Measurements from ENCODE around the gene CD72. TPM values are rescaled to one million over a fixed set of nuclear protein-coding genes. Genes with fewer than 3 reads are reported as not detected.
"Not testable (repeated sequence)": the region's sequence is repeated elsewhere in the genome, so short reads cannot be mapped to it uniquely, and the experiment has no call there.

CD72 gene
- total RNA-seq, 4 donors from 2014 or later, result 0.27 to 1.9 TPM; not detected in 2

DNA sequence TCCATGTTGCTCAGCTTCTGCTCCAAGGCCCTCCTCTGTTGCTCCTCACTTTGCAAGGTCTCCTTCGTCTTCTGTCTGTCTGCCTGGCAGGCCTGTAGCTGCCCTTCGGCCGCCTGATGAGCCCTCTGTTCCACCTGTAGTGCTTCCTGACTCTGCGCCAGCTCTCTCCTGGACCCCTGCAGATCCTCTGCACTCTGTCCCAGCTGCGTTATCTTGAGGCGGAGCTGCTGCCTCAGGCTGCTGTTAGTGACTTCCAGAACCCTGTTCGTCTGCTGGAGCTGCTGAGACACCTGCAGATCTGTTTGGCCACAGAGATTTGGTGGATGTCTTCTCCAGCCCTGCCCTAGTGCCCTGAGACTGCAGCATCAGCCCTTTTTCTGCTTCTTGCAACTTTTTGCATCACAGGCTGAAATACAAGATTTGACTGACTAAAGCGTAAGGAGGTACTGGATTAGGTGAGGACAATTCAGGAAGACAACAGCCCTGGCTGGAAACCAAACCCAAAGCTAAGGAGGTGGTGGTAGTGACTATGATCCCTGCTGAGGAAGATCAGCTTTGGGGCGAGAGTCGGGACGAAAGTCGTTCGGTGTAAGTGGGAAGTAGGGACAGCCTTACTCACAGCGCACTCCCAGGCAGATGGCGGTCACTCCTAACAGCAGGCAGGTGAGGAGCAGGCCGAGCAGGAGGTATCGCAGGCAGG is 2.1 kb downstream of the CD72 start:
- 80 to 82% methylated on average over 11 to 15 of the region's 17 CpGs for WGBS, 2 donors
- no peaks in the 10 kb centered on the region for H3K36me3 ChIP-seq
- no peak overlapping the region for H3K27ac ChIP-seq
- DNase-seq, result no peak
- no peaks in the 10 kb centered on the region for H3K9me3 ChIP-seq
- no peak for TF ChIP-seq POLR2A (IDR thresholded peaks at IDR 0.05)
- TF ChIP-seq, protein P1, sequence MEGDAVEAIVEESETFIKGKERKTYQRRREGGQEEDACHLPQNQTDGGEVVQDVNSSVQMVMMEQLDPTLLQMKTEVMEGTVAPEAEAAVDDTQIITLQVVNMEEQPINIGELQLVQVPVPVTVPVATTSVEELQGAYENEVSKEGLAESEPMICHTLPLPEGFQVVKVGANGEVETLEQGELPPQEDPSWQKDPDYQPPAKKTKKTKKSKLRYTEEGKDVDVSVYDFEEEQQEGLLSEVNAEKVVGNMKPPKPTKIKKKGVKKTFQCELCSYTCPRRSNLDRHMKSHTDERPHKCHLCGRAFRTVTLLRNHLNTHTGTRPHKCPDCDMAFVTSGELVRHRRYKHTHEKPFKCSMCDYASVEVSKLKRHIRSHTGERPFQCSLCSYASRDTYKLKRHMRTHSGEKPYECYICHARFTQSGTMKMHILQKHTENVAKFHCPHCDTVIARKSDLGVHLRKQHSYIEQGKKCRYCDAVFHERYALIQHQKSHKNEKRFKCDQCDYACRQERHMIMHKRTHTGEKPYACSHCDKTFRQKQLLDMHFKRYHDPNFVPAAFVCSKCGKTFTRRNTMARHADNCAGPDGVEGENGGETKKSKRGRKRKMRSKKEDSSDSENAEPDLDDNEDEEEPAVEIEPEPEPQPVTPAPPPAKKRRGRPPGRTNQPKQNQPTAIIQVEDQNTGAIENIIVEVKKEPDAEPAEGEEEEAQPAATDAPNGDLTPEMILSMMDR (IDR thresholded peaks at IDR 0.05), result no peak
- no peak overlapping the region for H3K4me3 ChIP-seq
- peaks cover 0 to 28% (median 13%) of the 10 kb centered on the region in 3 donors for H3K4me1 ChIP-seq
- peaks cover 0 to 18% (median 0%) of the 10 kb centered on the region in 4 donors for H3K27me3 ChIP-seq
- intact Hi-C loops (cut with DNase I), result no loop called here

DNA sequence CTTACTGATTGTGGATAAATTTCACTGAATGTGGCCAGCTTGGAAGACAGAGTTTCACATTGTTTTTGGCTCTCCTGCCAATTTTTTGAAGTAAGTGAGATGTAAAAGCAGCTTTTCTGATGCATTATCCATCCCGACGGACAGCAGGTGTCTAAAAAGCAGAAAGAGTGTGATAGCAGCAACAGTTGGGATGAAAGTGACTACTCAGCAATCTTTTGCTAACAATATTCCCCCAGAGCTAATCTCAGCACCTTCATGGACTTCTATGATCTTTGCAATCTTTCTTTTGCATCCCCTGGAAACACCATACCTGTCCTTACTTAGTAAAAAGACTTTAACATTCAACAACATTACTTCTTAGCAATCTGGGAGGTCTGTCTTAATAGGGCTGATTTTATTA is 5.4 kb downstream of the CD72 start:
- WGBS, 2 donors, result 85 to 91% methylated on average over 2 of the region's 2 CpGs
- Histone ChIP-seq H3K36me3 (peaks cover 14 to 28% (median 16%) of the 10 kb centered on the region in 3 donors), H3K27me3 (peaks cover 0 to 16% (median 0%) of the 10 kb centered on the region in 4 donors), H3K4me1 (peaks cover 0 to 16% (median 13%) of the 10 kb centered on the region in 3 donors), H3K4me3 (no peak overlapping the region), H3K27ac (no peak overlapping the region), H3K9me3 (no peaks in the 10 kb centered on the region)
- no peak for DNase-seq
- TF ChIP-seq, protein P1 (IDR thresholded peaks at IDR 0.05), result no peak
- no peak for TF ChIP-seq POLR2A (IDR thresholded peaks at IDR 0.05)
- intact Hi-C loops (cut with DNase I), result no loop called here

DNA sequence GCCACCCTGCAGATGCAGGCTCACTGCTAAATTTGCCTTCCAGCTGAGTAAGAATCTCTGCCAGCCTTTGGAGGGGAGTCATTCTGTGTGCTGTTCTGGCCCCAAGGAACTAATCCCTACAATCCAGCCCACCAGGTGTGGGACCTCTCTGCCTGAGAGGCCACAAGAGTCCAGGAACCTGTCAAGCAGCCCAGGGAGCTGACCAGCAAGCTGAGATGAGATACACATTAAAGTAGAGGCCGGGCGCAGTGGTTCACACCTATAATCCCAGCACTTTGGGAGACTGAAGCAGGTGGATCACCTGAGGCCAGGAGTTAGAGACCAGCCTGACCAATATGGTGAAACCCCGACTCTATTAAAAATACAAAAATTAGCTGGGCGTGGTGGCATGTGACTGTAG is 6.1 kb downstream of the CD72 start:
- H3K27me3 ChIP-seq; DNase-seq; intact Hi-C loops (cut with DNase I); H3K9me3 ChIP-seq; H3K27ac ChIP-seq; H3K4me3 ChIP-seq: not testable (repeated sequence)
- WGBS, 2 donors, result 87 to 92% methylated on average over 4 of the region's 4 CpGs
- Histone ChIP-seq H3K4me1 (peaks cover 0 to 14% (median 7%) of the 10 kb centered on the region in 3 donors), H3K36me3 (peaks cover 14 to 35% (median 17%) of the 10 kb centered on the region in 3 donors)

DNA sequence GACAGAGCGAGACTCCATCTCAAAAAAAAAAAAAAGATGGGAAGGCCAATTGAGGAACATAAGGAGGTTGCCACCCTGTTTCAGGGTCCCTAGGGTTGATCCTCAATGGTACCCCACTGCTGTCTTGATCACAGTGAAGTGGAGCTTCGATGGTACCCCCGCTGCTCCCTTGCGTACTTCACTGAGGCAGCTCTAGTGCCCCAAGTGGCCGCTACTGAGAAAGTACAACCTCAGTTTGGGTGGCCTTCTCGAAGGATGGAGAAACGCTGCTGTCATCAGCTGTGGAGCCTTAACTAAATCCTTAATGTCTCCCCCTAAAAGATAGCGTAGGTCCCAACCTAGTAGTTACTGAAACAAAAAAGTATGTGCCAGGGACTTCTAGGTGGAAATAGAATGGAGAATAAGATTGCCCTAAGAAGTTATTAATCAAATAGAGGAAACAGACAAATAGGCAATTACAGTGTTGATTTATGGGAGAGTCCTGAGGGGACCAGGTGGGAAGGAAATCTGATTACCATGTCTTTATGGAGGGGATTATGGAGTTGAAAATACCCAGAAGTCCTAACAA is 6.9 kb downstream of the CD72 start:
- intact Hi-C loops (cut with DNase I), result no loop called here
- Histone ChIP-seq H3K9me3 (no peaks in the 10 kb centered on the region), H3K4me1 (peaks cover 5 to 14% (median 5%) of the 10 kb centered on the region in 3 donors), H3K4me3 (no peak overlapping the region), H3K27me3 (peaks cover 0 to under 1% (median 0%) of the 10 kb centered on the region in 4 donors), H3K36me3 (peaks cover 14 to 40% (median 17%) of the 10 kb centered on the region in 3 donors), H3K27ac (no peak overlapping the region)
- WGBS, 2 donors, result 13% methylated on average over 7 to 8 of the region's 8 CpGs
- DNase-seq, result no peak
- TF ChIP-seq, protein P1 (IDR thresholded peaks at IDR 0.05), result peak in 5 of 6 experiments; percentile 25 to 67 (median 47)
- no peak for TF ChIP-seq POLR2A (IDR thresholded peaks at IDR 0.05)

DNA sequence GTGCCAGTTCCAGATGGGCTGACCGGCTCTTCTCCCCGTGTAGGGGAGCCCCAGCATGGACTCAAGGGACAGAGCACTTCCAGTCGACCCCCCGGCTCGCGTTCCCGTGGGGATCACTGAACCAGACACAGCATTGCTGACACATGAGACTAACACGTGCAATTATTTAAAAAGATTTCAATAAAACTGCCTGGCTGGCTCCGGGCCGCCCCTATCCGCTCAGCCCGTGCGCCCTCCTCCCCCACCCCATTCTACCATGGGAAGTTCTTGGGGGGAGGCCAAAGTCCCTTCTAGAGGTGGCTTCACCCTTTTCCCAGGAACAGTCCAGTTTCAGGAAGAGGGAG is 8.4 kb downstream of the CD72 start:
- H3K9me3 ChIP-seq, result no peaks in the 10 kb centered on the region
- no peak overlapping the region for H3K27ac ChIP-seq
- H3K4me1 ChIP-seq, result peaks cover 5 to 22% (median 12%) of the 10 kb centered on the region in 3 donors
- intact Hi-C loops (cut with DNase I), result loop anchor here (10.0 kb wide), 2 partner anchors 75 to 125 kb away; partner anchors contain the start of genes CREB3, TLN1 and TPM2
- peaks cover 14 to 40% (median 17%) of the 10 kb centered on the region in 3 donors for H3K36me3 ChIP-seq
- WGBS, 2 donors, result 84 to 89% methylated on average over 6 to 9 of the region's 13 CpGs
- no peak for DNase-seq
- no peak for TF ChIP-seq POLR2A (IDR thresholded peaks at IDR 0.05)
- TF ChIP-seq, protein P1 (IDR thresholded peaks at IDR 0.05), result no peak
- no peak overlapping the region for H3K4me3 ChIP-seq
- H3K27me3 ChIP-seq, result no peaks in the 10 kb centered on the region

All from esophagus squamous epithelium (tissue), 5 donors.